ENCODE results near the gene PPP6R2. TPM values are rescaled to one million over a fixed set of nuclear protein-coding genes. Genes with fewer than 3 reads are reported as not detected.

The PPP6R2 gene
- total and polyA plus RNA-seq, 2 of the 8 experiments (the other 6 are each of a cell fraction or from before 2014, with no cell fraction given), result 25.0 to 32.2 TPM

- no peak overlapping the region for H3K4me2 ChIP-seq (ENCODE audit: insufficient read depth in 1 of 2, low read depth in 2 of 2, low read length in 2 of 2)
- H3K56ac ChIP-seq (replicated peaks; ENCODE audit: insufficient read length, low read depth, low read length), result no peak overlapping the region
- H4K8ac ChIP-seq (ENCODE audit: extremely low read depth, insufficient read depth, low read length), result no peak overlapping the region
- H3K14ac ChIP-seq (ENCODE audit: insufficient read length), result no peak overlapping the region
- no peak for FAIRE-seq
- no peak overlapping the region for H2AFZ ChIP-seq (ENCODE audit: low read length)
- no peak overlapping the region for H3K18ac ChIP-seq (ENCODE audit: extremely low read depth, low read length)
- no peak overlapping the region for H3K9ac ChIP-seq (replicated peaks in 1 of 4; ENCODE audit: extremely low read depth in 1 of 4, low read depth in 3 of 4, low read length in 3 of 4)
- no peaks in the 10 kb centered on the region for H3K27me3 ChIP-seq (replicated peaks in 1 of 4; ENCODE audit: control insufficient read depth in 3 of 4, extremely low read depth in 1 of 4, insufficient read depth in 3 of 4, low read length in 3 of 4)
- H3K23me2 ChIP-seq (ENCODE audit: low read depth, low read length), result no peaks in the 10 kb centered on the region
- no peak overlapping the region for H4K5ac ChIP-seq (ENCODE audit: insufficient read length, low read depth, low read length)
- no peak overlapping the region for H2AK5ac ChIP-seq (ENCODE audit: low read depth, low read length)
- no peaks in the 10 kb centered on the region for H3K9me3 ChIP-seq (ENCODE audit: insufficient read depth in 2 of 2, low read depth in 1 of 2, low read length in 1 of 2)
- POLR2A ChIA-PET (ENCODE audit: partially characterized antibody), result no interaction called here
- H3K23ac ChIP-seq (ENCODE audit: insufficient read length), result no peak overlapping the region
- H3K4me1 ChIP-seq (replicated peaks in 1 of 4; ENCODE audit: control insufficient read depth in 3 of 4, insufficient read depth in 4 of 4, low read length in 3 of 4), result no peaks in the 10 kb centered on the region
- H3K36me3 ChIP-seq (ENCODE audit: control insufficient read depth in 2 of 4, insufficient read depth in 4 of 4, low read length in 3 of 4), result peaks cover 0 to 18% (median 1%) of the 10 kb centered on the region in 4 experiments; a peak in 4 of 8 replicates
- no peak overlapping the region for H3K4ac ChIP-seq (replicated peaks; ENCODE audit: insufficient read length, low read depth, low read length)
- no peaks in the 10 kb centered on the region for H3K79me2 ChIP-seq (ENCODE audit: control insufficient read depth in 1 of 2, insufficient read depth in 2 of 2, low read length in 2 of 2)
- no peaks in the 10 kb centered on the region for H4K20me1 ChIP-seq (replicated peaks in 1 of 2; ENCODE audit: control insufficient read depth in 1 of 2, insufficient read depth in 2 of 2, low read length in 2 of 2)
- no peak overlapping the region for H2BK15ac ChIP-seq (ENCODE audit: low read length)
- 91% methylated on average over 25 of the region's 25 CpGs; no CpG with 5 or more reads in 1 of the 2 experiments for WGBS, 2 experiments (ENCODE audit: extremely low coverage in 1 of 2, insufficient coverage in 1 of 2, insufficient read length in 1 of 2, insufficient replicate concordance in 2 of 2, low coverage in 1 of 2, low lambda C conversion rate in 2 of 2, missing lambda C conversion rate in 1 of 2)
- H4K91ac ChIP-seq (replicated peaks; ENCODE audit: insufficient read length, low read length), result no peak overlapping the region
- DNase-seq (ENCODE audit: low read depth in 1 of 2, low spot score in 2 of 2), result no peak
- CTCF ChIA-PET (ENCODE audit: partially characterized antibody), result interaction anchor here (1.1 to 1.6 kb wide), 2 partner anchors 9 to 51 kb away, joined by 4 read pairs; no protein-coding TSS in a partner anchor
- no peak overlapping the region for H2BK20ac ChIP-seq (ENCODE audit: low read length)
- no peak overlapping the region for H3K4me3 ChIP-seq (ENCODE audit: extremely low read depth in 1 of 4, insufficient read depth in 2 of 4, low read depth in 3 of 4, low read length in 4 of 4)
- no peaks in the 10 kb centered on the region; the same call in 1 of the 2 replicates for H3K79me1 ChIP-seq (ENCODE audit: low read depth, low read length)
- no peak overlapping the region for H2BK12ac ChIP-seq (ENCODE audit: low read depth, low read length)
- H2BK5ac ChIP-seq (ENCODE audit: low read depth, low read length), result no peak overlapping the region
- no peak overlapping the region for H2BK120ac ChIP-seq (replicated peaks; ENCODE audit: low read depth, low read length)
- no peak overlapping the region for H3K27ac ChIP-seq (ENCODE audit: low read depth, low read length)
- TF ChIP-seq BRCA1 (IDR thresholded peaks at IDR 0.05; ENCODE audit: low read depth, low read length) (no peak), E2F6 (IDR thresholded peaks at IDR 0.05) (no peak), USF2 (IDR thresholded peaks at IDR 0.05; ENCODE audit: low read length) (no peak), CTBP2 (IDR thresholded peaks at IDR 0.05; ENCODE audit: borderline replicate concordance, insufficient read depth, insufficient read length, low read length) (no peak), SAP30 (IDR thresholded peaks at IDR 0.05; ENCODE audit: insufficient read depth, insufficient replicate concordance, low read length) (no peak), BCL11A (IDR thresholded peaks at IDR 0.05; ENCODE audit: low read depth in 2 of 2, low read length in 2 of 2) (no peak), HDAC2 (IDR thresholded peaks at IDR 0.05; ENCODE audit: borderline replicate concordance in 1 of 2, low read depth in 2 of 2, low read length in 2 of 2) (no peak), PHF8 (conservative IDR thresholded peaks at IDR 0.05; ENCODE audit: low read depth, low read length) (no peak), CREB1 (IDR thresholded peaks at IDR 0.05) (no peak), TAF1 (IDR thresholded peaks at IDR 0.05; ENCODE audit: low read depth, low read length) (no peak)
Measured at GRCh38 chr22:50406416-50407170, 63.5 kb downstream of the PPP6R2 start.
